Gastroesophageal sphincter (tissue), 3 donors: ENCODE results near the gene FAM53B.

Experiments used
- POLR2A ChIP-seq, 2 donors: fragments of 450-650 bp; IDR thresholded peaks; one replicate each; pipeline ENCODE4 v1.6.1; 2017; ENCODE audit warnings: antibody characterized with exemption in 2 of 2, mild to moderate bottlenecking in 2 of 2, moderate library complexity in 1 of 2
- TF ChIP-seq, protein P1 (sequence below), 4 experiments: fragments of 200-600 bp in 2 of 4; fragments of 450-650 bp in 2 of 4; sonication (generic) in 1 of 4; IDR thresholded peaks; one replicate each; pipeline ENCODE4 v1.5.1; 2017 to 2019; ENCODE audit warnings: antibody characterized with exemption in 4 of 4, mild to moderate bottlenecking in 2 of 4, moderate library complexity in 2 of 4

DNA sequence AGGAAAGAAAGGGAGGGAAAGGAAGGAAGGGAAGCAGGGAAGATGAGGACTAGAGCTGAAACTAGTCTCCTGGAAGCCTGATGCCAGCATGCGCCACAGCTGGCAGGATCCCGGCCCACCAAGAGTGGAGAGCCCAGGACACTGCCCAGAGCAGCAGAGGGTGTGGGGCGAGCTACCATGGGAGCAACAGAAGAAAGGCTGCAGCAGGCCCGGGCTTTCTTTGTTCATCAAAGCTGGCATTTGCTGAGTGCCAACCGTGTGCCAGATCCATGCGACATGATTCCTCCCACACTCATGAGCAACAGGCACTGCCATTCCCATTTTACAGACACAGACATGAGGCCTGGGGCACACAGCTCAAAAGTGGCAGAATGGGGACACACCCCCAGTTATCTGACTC, 68.9 kb downstream of the FAM53B start:
- TF ChIP-seq, protein P1, sequence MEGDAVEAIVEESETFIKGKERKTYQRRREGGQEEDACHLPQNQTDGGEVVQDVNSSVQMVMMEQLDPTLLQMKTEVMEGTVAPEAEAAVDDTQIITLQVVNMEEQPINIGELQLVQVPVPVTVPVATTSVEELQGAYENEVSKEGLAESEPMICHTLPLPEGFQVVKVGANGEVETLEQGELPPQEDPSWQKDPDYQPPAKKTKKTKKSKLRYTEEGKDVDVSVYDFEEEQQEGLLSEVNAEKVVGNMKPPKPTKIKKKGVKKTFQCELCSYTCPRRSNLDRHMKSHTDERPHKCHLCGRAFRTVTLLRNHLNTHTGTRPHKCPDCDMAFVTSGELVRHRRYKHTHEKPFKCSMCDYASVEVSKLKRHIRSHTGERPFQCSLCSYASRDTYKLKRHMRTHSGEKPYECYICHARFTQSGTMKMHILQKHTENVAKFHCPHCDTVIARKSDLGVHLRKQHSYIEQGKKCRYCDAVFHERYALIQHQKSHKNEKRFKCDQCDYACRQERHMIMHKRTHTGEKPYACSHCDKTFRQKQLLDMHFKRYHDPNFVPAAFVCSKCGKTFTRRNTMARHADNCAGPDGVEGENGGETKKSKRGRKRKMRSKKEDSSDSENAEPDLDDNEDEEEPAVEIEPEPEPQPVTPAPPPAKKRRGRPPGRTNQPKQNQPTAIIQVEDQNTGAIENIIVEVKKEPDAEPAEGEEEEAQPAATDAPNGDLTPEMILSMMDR (IDR thresholded peaks at IDR 0.05) = no peak
- TF ChIP-seq POLR2A (IDR thresholded peaks at IDR 0.05) = no peak
